Right ventricle myocardium superior (tissue), 1 donor: Measurements from ENCODE around the gene CCDC190. TPM values are rescaled to one million over a fixed set of nuclear protein-coding genes. Genes with fewer than 3 reads are reported as not detected.

ENCODE experiments used
- total RNA-seq: library from RNA; stranded (reverse); fragmentation: NEBNext Ultra II Directional; extraction: Animal tissue kit (Norgen Biotek cat#: 25700); gene quantifications from one replicate; pipeline ENCODE4 v1.2.1, GENCODE V29; 2021
- donor health status: DM: no; HTN: yes; CAD: no; lungs with severe emphysema.

The CCDC190 gene
- total RNA-seq, 1 donor from 2014 or later, result 0.27 TPM

Other genes starting within 250 kb of the CCDC190 start
- 36.6 TPM for gene DDR2, start 228.7 kb downstream of the CCDC190 start, total RNA-seq
- 5.2 TPM for gene HSD17B7, start 70.5 kb downstream of the CCDC190 start, total RNA-seq
- 0.78 TPM for gene RGS4, start 208.2 kb upstream of the CCDC190 start, total RNA-seq